Stimulated activated memory B cell treated with anti-CD40 and anti-IgM and Interleukin-4, amounts not matched to agents 10 μg/mL and 1 μg/mL and 100 μg/mL, for 72 hours (primary cell): Measurements from ENCODE around the gene LIN9.
"Not testable (repeated sequence)": the region's sequence is repeated elsewhere in the genome, so short reads cannot be mapped to it uniquely, and the experiment has no call there.

Source experiments
- ATAC-seq: fragments of 150-1000 bp; cut with Tn5 transposase; 2 replicates; pipeline ENCODE4 v1.10.0; 2021
- H3K27ac Mint-ChIP-seq: one replicate; pipeline ENCODE4 v1.8.0; 2022; ENCODE audit warnings: mild to moderate bottlenecking, mixed read lengths
- H3K27me3 Mint-ChIP-seq: one replicate; pipeline ENCODE4 v1.8.0; 2022; ENCODE audit warnings: mixed read lengths
- H3K36me3 Mint-ChIP-seq: one replicate; pipeline ENCODE4 v1.8.0; 2022; ENCODE audit warnings: mixed read lengths
- H3K4me1 Mint-ChIP-seq: one replicate; pipeline ENCODE4 v1.8.0; 2022; ENCODE audit warnings: mixed read lengths
- H3K4me3 Mint-ChIP-seq: one replicate; pipeline ENCODE4 v1.8.0; 2022; ENCODE audit warnings: mild to moderate bottlenecking, moderate library complexity, mixed read lengths
- H3K9me3 Mint-ChIP-seq: one replicate; pipeline ENCODE4 v1.8.0; 2022; ENCODE audit warnings: mixed read lengths

Gene LIN9

GRCh38 chr1:226306425-226306824 lies 2.5 kb downstream of the LIN9 start:
- peaks cover 17% of the 10 kb centered on the region for H3K4me1 Mint-ChIP-seq
- H3K36me3 Mint-ChIP-seq = peaks cover 5% of the 10 kb centered on the region
- H3K9me3 Mint-ChIP-seq = no peaks in the 10 kb centered on the region
- H3K4me3 Mint-ChIP-seq = no peak overlapping the region
- no peak overlapping the region for H3K27ac Mint-ChIP-seq
- H3K27me3 Mint-ChIP-seq = peaks cover 11% of the 10 kb centered on the region
- ATAC-seq = no peak

- Mint-ChIP-seq H3K4me3 (no peak overlapping the region), H3K27ac (no peak overlapping the region), H3K27me3 (peaks cover 6% of the 10 kb centered on the region), H3K4me1 (peaks cover 14% of the 10 kb centered on the region), H3K36me3 (peaks cover 5% of the 10 kb centered on the region), H3K9me3 (no peaks in the 10 kb centered on the region)
- no peak for ATAC-seq
Measured at GRCh38 chr1:226305184-226305583, 3.8 kb downstream of the LIN9 start.

GRCh38 chr1:226304291-226304955 lies 4.5 kb downstream of the LIN9 start:
- Mint-ChIP-seq H3K4me3 (no peak overlapping the region), H3K9me3 (no peaks in the 10 kb centered on the region), H3K36me3 (peaks cover 5% of the 10 kb centered on the region), H3K27me3 (no peaks in the 10 kb centered on the region), H3K4me1 (peaks cover 7% of the 10 kb centered on the region), H3K27ac (no peak overlapping the region)
- no peak for ATAC-seq

- H3K27me3 Mint-ChIP-seq = no peaks in the 10 kb centered on the region
- no peak for ATAC-seq
Measured at GRCh38 chr1:226302731-226303130, 6.2 kb downstream of the LIN9 start.

GRCh38 chr1:226296911-226297310 lies 12.1 kb downstream of the LIN9 start:
- peaks cover 21% of the 10 kb centered on the region for H3K36me3 Mint-ChIP-seq
- no peak overlapping the region for H3K4me3 Mint-ChIP-seq
- H3K9me3 Mint-ChIP-seq = no peaks in the 10 kb centered on the region
- no peak overlapping the region for H3K27ac Mint-ChIP-seq
- no peaks in the 10 kb centered on the region for H3K4me1 Mint-ChIP-seq
- no peak for ATAC-seq
- H3K27me3 Mint-ChIP-seq = no peaks in the 10 kb centered on the region

More at GRCh38 chr1:226302731-226303130, 6.2 kb downstream of the LIN9 start:
- no peaks in the 10 kb centered on the region for H3K9me3 Mint-ChIP-seq
- H3K4me3 Mint-ChIP-seq = no peak overlapping the region
- no peak overlapping the region for H3K27ac Mint-ChIP-seq
- peaks cover 10% of the 10 kb centered on the region for H3K36me3 Mint-ChIP-seq
- H3K4me1 Mint-ChIP-seq = peaks cover 7% of the 10 kb centered on the region

- no peak for ATAC-seq
- no peak overlapping the region for H3K4me3 Mint-ChIP-seq
- peaks cover 21% of the 10 kb centered on the region for H3K36me3 Mint-ChIP-seq
- no peaks in the 10 kb centered on the region for H3K9me3 Mint-ChIP-seq
- no peak overlapping the region for H3K27ac Mint-ChIP-seq
- no peaks in the 10 kb centered on the region for H3K4me1 Mint-ChIP-seq
- H3K27me3 Mint-ChIP-seq = no peaks in the 10 kb centered on the region
Measured at GRCh38 chr1:226293553-226293920, 15.4 kb downstream of the LIN9 start.

- peaks cover 22% of the 10 kb centered on the region for H3K36me3 Mint-ChIP-seq
- no peak for ATAC-seq
- no peaks in the 10 kb centered on the region for H3K9me3 Mint-ChIP-seq
- no peaks in the 10 kb centered on the region for H3K27me3 Mint-ChIP-seq
- H3K4me1 Mint-ChIP-seq = no peaks in the 10 kb centered on the region
- H3K4me3 Mint-ChIP-seq = no peak overlapping the region
- H3K27ac Mint-ChIP-seq = no peak overlapping the region
Measured at GRCh38 chr1:226292874-226293552, 16.0 kb downstream of the LIN9 start.

GRCh38 chr1:226287587-226287986 lies 21.4 kb downstream of the LIN9 start:
- Mint-ChIP-seq H3K27me3 (no peaks in the 10 kb centered on the region), H3K27ac (no peak overlapping the region), H3K9me3 (no peaks in the 10 kb centered on the region), H3K4me1 (no peaks in the 10 kb centered on the region), H3K4me3 (no peak overlapping the region), H3K36me3 (peaks cover 11% of the 10 kb centered on the region)
- ATAC-seq = no peak

GRCh38 chr1:226281058-226281457 lies 27.9 kb downstream of the LIN9 start:
- ATAC-seq = no peak
- Mint-ChIP-seq H3K27ac (no peak overlapping the region), H3K27me3 (no peaks in the 10 kb centered on the region), H3K4me3 (no peak overlapping the region), H3K36me3 (peaks cover 10% of the 10 kb centered on the region), H3K9me3 (no peaks in the 10 kb centered on the region), H3K4me1 (peaks cover 7% of the 10 kb centered on the region)

GRCh38 chr1:226279498-226279897 lies 29.5 kb downstream of the LIN9 start:
- no peak for ATAC-seq
- Mint-ChIP-seq H3K36me3 (peaks cover 13% of the 10 kb centered on the region), H3K9me3 (no peaks in the 10 kb centered on the region), H3K27me3 (no peaks in the 10 kb centered on the region), H3K27ac (no peak overlapping the region), H3K4me1 (peaks cover 7% of the 10 kb centered on the region), H3K4me3 (no peak overlapping the region)

- no peak for ATAC-seq
- Mint-ChIP-seq H3K27me3 (no peaks in the 10 kb centered on the region), H3K27ac (no peak overlapping the region), H3K4me1 (peaks cover 7% of the 10 kb centered on the region), H3K36me3 (peaks cover 8% of the 10 kb centered on the region), H3K4me3 (no peak overlapping the region), H3K9me3 (no peaks in the 10 kb centered on the region)
Measured at GRCh38 chr1:226277897-226278296, 31.1 kb downstream of the LIN9 start.

GRCh38 chr1:226276987-226277386 lies 32.0 kb downstream of the LIN9 start:
- Mint-ChIP-seq H3K27ac (no peak overlapping the region), H3K4me3 (no peak overlapping the region), H3K27me3 (no peaks in the 10 kb centered on the region)

GRCh38 chr1:226276077-226276682 lies 32.8 kb downstream of the LIN9 start:
- H3K4me3 Mint-ChIP-seq = no peak overlapping the region
- H3K27ac Mint-ChIP-seq = no peak overlapping the region
- H3K9me3 Mint-ChIP-seq = no peaks in the 10 kb centered on the region
- no peak for ATAC-seq
- peaks cover 8% of the 10 kb centered on the region for H3K36me3 Mint-ChIP-seq
- peaks cover 7% of the 10 kb centered on the region for H3K4me1 Mint-ChIP-seq
- no peaks in the 10 kb centered on the region for H3K27me3 Mint-ChIP-seq

More at GRCh38 chr1:226276987-226277386, 32.0 kb downstream of the LIN9 start:
- ATAC-seq = no peak
- Mint-ChIP-seq H3K36me3 (peaks cover 8% of the 10 kb centered on the region), H3K9me3 (no peaks in the 10 kb centered on the region), H3K4me1 (peaks cover 7% of the 10 kb centered on the region)

- H3K36me3 Mint-ChIP-seq = peaks cover 8% of the 10 kb centered on the region
- ATAC-seq = no peak
- no peaks in the 10 kb centered on the region for H3K4me1 Mint-ChIP-seq
- H3K9me3 Mint-ChIP-seq = no peaks in the 10 kb centered on the region
- no peak overlapping the region for H3K27ac Mint-ChIP-seq
- no peaks in the 10 kb centered on the region for H3K27me3 Mint-ChIP-seq
- H3K4me3 Mint-ChIP-seq = no peak overlapping the region
Measured at GRCh38 chr1:226274138-226274537, 34.8 kb downstream of the LIN9 start.

- H3K4me3 Mint-ChIP-seq, H3K4me1 Mint-ChIP-seq, H3K27ac Mint-ChIP-seq: not testable (repeated sequence)
Measured at GRCh38 chr1:226272233-226272902, 36.6 kb downstream of the LIN9 start.

More at GRCh38 chr1:226272233-226272902, 36.6 kb downstream of the LIN9 start:
- not testable (repeated sequence) for H3K27me3 Mint-ChIP-seq, H3K9me3 Mint-ChIP-seq, H3K36me3 Mint-ChIP-seq, ATAC-seq
